ENCODE measurements around the gene DCUN1D2. TPM values are rescaled to one million over a fixed set of nuclear protein-coding genes. Genes with fewer than 3 reads are reported as not detected.

Gene DCUN1D2
- total RNA-seq, 4 donors from 2014 or later = 8.7 to 51.7 (median 18.3) TPM

- H3K36me3 ChIP-seq = no peaks in the 10 kb centered on the region
- no peak for DNase-seq (ENCODE audit: low spot score in 2 of 2)
- H3K4me1 ChIP-seq = peaks cover 12% of the 10 kb centered on the region
- no peaks in the 10 kb centered on the region for H3K9me3 ChIP-seq
- TF ChIP-seq EP300 (IDR thresholded peaks at IDR 0.05) = no peak
- no peak for TF ChIP-seq POLR2AphosphoS5 (IDR thresholded peaks at IDR 0.05)
- no peak for TF ChIP-seq CTCF (IDR thresholded peaks at IDR 0.05)
- no peak for TF ChIP-seq POLR2A (IDR thresholded peaks at IDR 0.05)
- WGBS = 70% methylated on average over 16 of the region's 16 CpGs
- H3K4me3 ChIP-seq = no peak overlapping the region
- H3K27me3 ChIP-seq = peaks cover 3% of the 10 kb centered on the region
- no peak overlapping the region for H3K27ac ChIP-seq
These were observed 72.4 kb downstream of the DCUN1D2 start for GRCh38 chr13:113417836-113418721.

- no peak overlapping the region for H3K27ac ChIP-seq
- H3K36me3 ChIP-seq = no peaks in the 10 kb centered on the region
- DNase-seq (ENCODE audit: low spot score in 2 of 2) = no peak
- TF ChIP-seq CTCF (IDR thresholded peaks at IDR 0.05) = no peak
- TF ChIP-seq POLR2A (IDR thresholded peaks at IDR 0.05) = no peak
- no peak for TF ChIP-seq POLR2AphosphoS5 (IDR thresholded peaks at IDR 0.05)
- TF ChIP-seq EP300 (IDR thresholded peaks at IDR 0.05) = no peak
- H3K4me3 ChIP-seq = no peak overlapping the region
- WGBS = 68% methylated on average over 20 of the region's 28 CpGs
- H3K9me3 ChIP-seq = no peaks in the 10 kb centered on the region
- peaks cover 3% of the 10 kb centered on the region for H3K27me3 ChIP-seq
- H3K4me1 ChIP-seq = peaks cover 12% of the 10 kb centered on the region
These were observed 73.3 kb downstream of the DCUN1D2 start for GRCh38 chr13:113417008-113417751.

GRCh38 chr13:113415825-113416224, 74.7 kb downstream of the DCUN1D2 start:
- DNase-seq (ENCODE audit: low spot score in 2 of 2) = no peak
- Histone ChIP-seq H3K9me3 (no peaks in the 10 kb centered on the region), H3K4me3 (no peak overlapping the region), H3K27me3 (peaks cover 5% of the 10 kb centered on the region), H3K36me3 (no peaks in the 10 kb centered on the region), H3K4me1 (peaks cover 15% of the 10 kb centered on the region), H3K27ac (no peak overlapping the region)
- TF ChIP-seq POLR2A (IDR thresholded peaks at IDR 0.05) = no peak
- TF ChIP-seq EP300 (IDR thresholded peaks at IDR 0.05) = no peak
- no peak for TF ChIP-seq CTCF (IDR thresholded peaks at IDR 0.05)
- no peak for TF ChIP-seq POLR2AphosphoS5 (IDR thresholded peaks at IDR 0.05)
- 65% methylated on average over 8 of the region's 8 CpGs for WGBS

- H3K9me3 ChIP-seq = no peaks in the 10 kb centered on the region
- no peaks in the 10 kb centered on the region for H3K36me3 ChIP-seq
- peaks cover 21% of the 10 kb centered on the region for H3K4me1 ChIP-seq
- 88% methylated on average over 14 of the region's 15 CpGs for WGBS
- TF ChIP-seq POLR2A (IDR thresholded peaks at IDR 0.05) (no peak), POLR2AphosphoS5 (IDR thresholded peaks at IDR 0.05) (no peak), EP300 (IDR thresholded peaks at IDR 0.05) (no peak), CTCF (IDR thresholded peaks at IDR 0.05) (no peak)
- H3K27ac ChIP-seq = no peak overlapping the region
- no peak overlapping the region for H3K4me3 ChIP-seq
- H3K27me3 ChIP-seq = peaks cover 11% of the 10 kb centered on the region
- DNase-seq (ENCODE audit: low spot score in 2 of 2) = no peak
These were observed 75.5 kb downstream of the DCUN1D2 start for GRCh38 chr13:113415032-113415431.

- 66% methylated on average over 7 of the region's 8 CpGs for WGBS
These were observed 76.2 kb downstream of the DCUN1D2 start for GRCh38 chr13:113414335-113414734.

More at GRCh38 chr13:113414335-113414734, 76.2 kb downstream of the DCUN1D2 start:
- no peak for TF ChIP-seq EP300 (IDR thresholded peaks at IDR 0.05)
- no peak for TF ChIP-seq POLR2A (IDR thresholded peaks at IDR 0.05)
- no peak for TF ChIP-seq POLR2AphosphoS5 (IDR thresholded peaks at IDR 0.05)
- TF ChIP-seq CTCF (IDR thresholded peaks at IDR 0.05) = no peak
- Histone ChIP-seq H3K27me3 (peaks cover 13% of the 10 kb centered on the region), H3K4me1 (peaks cover 24% of the 10 kb centered on the region), H3K9me3 (no peaks in the 10 kb centered on the region), H3K36me3 (no peaks in the 10 kb centered on the region), H3K4me3 (no peak overlapping the region), H3K27ac (peak overlapping the region; percentile 49)
- no peak for DNase-seq (ENCODE audit: low spot score in 2 of 2)
